GM23338 (cell line): ENCODE results near the gene DCP2. TPM values are rescaled to one million over a fixed set of nuclear protein-coding genes. Genes with fewer than 3 reads are reported as not detected.
"Not testable (repeated sequence)": the region's sequence is repeated elsewhere in the genome, so short reads cannot be mapped to it uniquely, and the experiment has no call there.

ENCODE experiments used
- ATAC-seq: fragments of 200-7000 bp; cut with Tn5 transposase; 3 replicates; pipeline ENCODE4 v1.9.1; 2020
- DNase-seq: peaks from one replicate; pipeline ENCODE4 v3.0.0-alpha.2; 2015; ENCODE audit warnings: low spot score
- H2AFZ ChIP-seq: fragments of 200-600 bp; sonication (generic); 2 replicates; pipeline ENCODE4 v1.8.0; 2016; ENCODE audit warnings: antibody characterized with exemption, mild to moderate bottlenecking, moderate library complexity
- H3F3A ChIP-seq: fragments of 200-600 bp; sonication (generic); replicated peaks from 2 replicates; pipeline ENCODE4 v1.8.0; 2017; ENCODE audit warnings: antibody characterized with exemption, mixed run types, low read depth
- H3K27ac ChIP-seq: fragments of 200-600 bp; sonication (generic); 2 replicates; pipeline ENCODE4 v1.6.1; 2016; ENCODE audit warnings: low read depth
- H3K27me3 ChIP-seq: fragments of 200-600 bp; sonication (generic); 2 replicates; pipeline ENCODE4 v1.8.0; 2016; ENCODE audit warnings: mild to moderate bottlenecking, mixed run types, moderate library complexity; ENCODE audit not compliant: insufficient read depth
- H3K36me3 ChIP-seq: fragments of 200-600 bp; sonication (generic); 2 replicates; pipeline ENCODE4 v1.8.0; 2016; ENCODE audit warnings: mild to moderate bottlenecking; ENCODE audit not compliant: insufficient read depth
- H3K4me1 ChIP-seq: fragments of 200-600 bp; sonication (generic); 2 replicates; pipeline ENCODE4 v1.8.0; 2016; ENCODE audit warnings: mild to moderate bottlenecking, moderate library complexity; ENCODE audit not compliant: insufficient read depth
- H3K4me2 ChIP-seq: fragments of 200-600 bp; sonication (generic); 2 replicates; pipeline ENCODE4 v1.7.1; 2017; ENCODE audit warnings: mixed run types
- H3K4me3 ChIP-seq: fragments of 200-600 bp; sonication (generic); 2 replicates; pipeline ENCODE4 v1.6.1; 2016; ENCODE audit warnings: mixed run types
- H3K79me2 ChIP-seq: fragments of 200-600 bp; sonication (generic); replicated peaks from 2 replicates; pipeline ENCODE4 v1.8.0; 2017; ENCODE audit warnings: mild to moderate bottlenecking; ENCODE audit not compliant: insufficient read depth
- H3K9me2 ChIP-seq: fragments of 200-600 bp; sonication (generic); 2 replicates; pipeline ENCODE4 v1.8.0; 2017; ENCODE audit not compliant: insufficient read depth
- H4K20me1 ChIP-seq: fragments of 200-600 bp; sonication (generic); replicated peaks from 2 replicates; pipeline ENCODE4 v1.8.0; 2017; ENCODE audit warnings: mild to moderate bottlenecking; ENCODE audit not compliant: insufficient read depth
- H3K27ac Mint-ChIP-seq: 2 replicates; pipeline ENCODE4 v1.8.0; 2020; ENCODE audit warnings: inconsistent platforms, mild to moderate bottlenecking, moderate library complexity, mixed read lengths
- H3K27me3 Mint-ChIP-seq: 3 replicates; pipeline ENCODE4 v1.8.0; 2022; ENCODE audit warnings: low read depth, mild to moderate bottlenecking, moderate library complexity, mixed read lengths, inconsistent platforms; ENCODE audit not compliant: insufficient read depth, poor library complexity
- H3K36me3 Mint-ChIP-seq: 3 replicates; pipeline ENCODE4 v1.8.0; 2021; ENCODE audit warnings: low read depth, mild to moderate bottlenecking, inconsistent platforms, moderate library complexity, mixed read lengths
- H3K4me1 Mint-ChIP-seq: 3 replicates; pipeline ENCODE4 v1.8.0; 2020; ENCODE audit warnings: mild to moderate bottlenecking, inconsistent platforms, mixed read lengths
- H3K4me3 Mint-ChIP-seq: 3 replicates; pipeline ENCODE4 v1.8.0; 2021; ENCODE audit warnings: moderate library complexity, mild to moderate bottlenecking, inconsistent platforms, mixed read lengths
- H3K9me3 Mint-ChIP-seq: 3 replicates; pipeline ENCODE4 v1.8.0; 2020; ENCODE audit warnings: moderate library complexity, mild to moderate bottlenecking, inconsistent platforms, mixed read lengths
- CTCF ChIP-seq, 2 experiments: fragments of 200-600 bp in 1 of 2; sonication (generic) in 1 of 2; conservative IDR thresholded peaks; 2 replicates each; pipeline versions ENCODE4 v1.5.1 to v1.6.1; 2016 to 2017; ENCODE audit warnings: antibody characterized with exemption in 2 of 2, low read depth in 2 of 2, mild to moderate bottlenecking in 2 of 2, moderate library complexity in 1 of 2
- EZH2 ChIP-seq: fragments of 200-600 bp; sonication (generic); IDR thresholded peaks from one replicate; pipeline ENCODE4 v1.8.0; 2017; ENCODE audit warnings: antibody characterized with exemption, mild to moderate bottlenecking, low read depth; ENCODE audit not compliant: unreplicated experiment
- EZH2phosphoT487 ChIP-seq: fragments of 200-600 bp; sonication (generic); IDR thresholded peaks from one replicate; pipeline ENCODE4 v1.8.1; 2018; ENCODE audit warnings: antibody characterized with exemption; ENCODE audit not compliant: unreplicated experiment
- JUNB ChIP-seq: IDR thresholded peaks from one replicate; pipeline ENCODE4 v1.6.1; 2016; ENCODE audit warnings: antibody characterized with exemption; ENCODE audit not compliant: unreplicated experiment
- NANOG ChIP-seq: IDR thresholded peaks from 2 replicates; pipeline ENCODE4 v1.6.1; 2016; ENCODE audit warnings: antibody characterized with exemption, borderline replicate concordance
- POLR2AphosphoS5 ChIP-seq: IDR thresholded peaks from 2 replicates; pipeline ENCODE4 v1.6.1; 2016; ENCODE audit warnings: antibody characterized with exemption, low read depth
- REST ChIP-seq: IDR thresholded peaks from one replicate; pipeline ENCODE4 v1.6.1; 2018; ENCODE audit warnings: antibody characterized with exemption; ENCODE audit not compliant: unreplicated experiment
- STAT1 ChIP-seq: IDR thresholded peaks from one replicate; pipeline ENCODE4 v1.6.1; 2016; ENCODE audit warnings: antibody characterized with exemption; ENCODE audit not compliant: unreplicated experiment
- ZNF114 ChIP-seq: fragments of 250-450 bp; sonication (Bioruptor Pico); IDR thresholded peaks from 2 replicates; pipeline ENCODE4 v1.5.0; 2020; ENCODE audit warnings: mild to moderate bottlenecking, moderate library complexity
- ZNF331 ChIP-seq: fragments of 250-450 bp; sonication (Bioruptor Pico); IDR thresholded peaks from 2 replicates; pipeline ENCODE4 v1.5.0; 2020; ENCODE audit warnings: low read depth, mild to moderate bottlenecking, moderate library complexity
- ZNF462 ChIP-seq: fragments of 250-450 bp; sonication (Bioruptor Pico); IDR thresholded peaks from 2 replicates; pipeline ENCODE4 v1.5.0; 2020; ENCODE audit warnings: mild to moderate bottlenecking, moderate library complexity
- polyA plus RNA-seq: library from polyadenylated mRNA; unstranded; fragments of >200 nt; fragmentation: Nextera tagmentation; extraction: Ambion mirVana; gene quantifications from 2 replicates; pipeline ENCODE4 v1.2.1, GENCODE V29; 2016
- total RNA-seq: library from RNA; depleted of rRNA; stranded (reverse); fragments of >200 nt; shearing (Covaris generic); gene quantifications from 2 replicates; pipeline ENCODE4 v1.2.3, GENCODE V29; 2014

DCP2 gene
- total and polyA plus RNA-seq, 2 experiments from 2014 or later: 96.6 to 165 TPM

DNA sequence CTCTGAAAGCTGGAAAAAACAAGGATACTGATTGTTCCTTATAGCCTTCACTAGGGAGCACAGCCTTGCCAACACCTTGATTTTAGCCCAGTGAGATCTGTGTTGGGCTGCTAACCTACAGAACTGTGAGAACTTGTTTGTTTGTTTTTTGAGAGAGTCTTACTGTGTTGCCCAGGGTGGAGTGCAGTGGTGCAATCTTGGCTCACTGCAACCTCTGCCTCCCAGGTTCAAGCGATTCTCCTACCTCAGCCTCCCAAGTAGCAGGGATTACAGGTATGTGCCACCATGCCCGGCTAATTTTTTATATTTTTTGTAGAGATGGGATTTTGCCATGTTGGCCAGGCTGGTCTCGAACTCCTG is 13.2 kb upstream of the DCP2 start:
- not testable (repeated sequence) for H3F3A ChIP-seq, H3K79me2 ChIP-seq, H4K20me1 ChIP-seq, H3K36me3 ChIP-seq, H3K4me2 ChIP-seq, ATAC-seq, H3K36me3 Mint-ChIP-seq, H3K4me3 Mint-ChIP-seq, H3K4me1 ChIP-seq, DNase-seq, H3K9me2 ChIP-seq, H3K27me3 ChIP-seq, H3K27ac Mint-ChIP-seq, H3K27me3 Mint-ChIP-seq, H3K4me3 ChIP-seq, H3K9me3 Mint-ChIP-seq, H3K27ac ChIP-seq
- H2AFZ ChIP-seq: 0 out of 2 replicates have a peak overlapping the region, but pooled peaks have one; percentile 64
- H3K4me1 Mint-ChIP-seq: peaks cover 19% of the 10 kb centered on the region

DNA sequence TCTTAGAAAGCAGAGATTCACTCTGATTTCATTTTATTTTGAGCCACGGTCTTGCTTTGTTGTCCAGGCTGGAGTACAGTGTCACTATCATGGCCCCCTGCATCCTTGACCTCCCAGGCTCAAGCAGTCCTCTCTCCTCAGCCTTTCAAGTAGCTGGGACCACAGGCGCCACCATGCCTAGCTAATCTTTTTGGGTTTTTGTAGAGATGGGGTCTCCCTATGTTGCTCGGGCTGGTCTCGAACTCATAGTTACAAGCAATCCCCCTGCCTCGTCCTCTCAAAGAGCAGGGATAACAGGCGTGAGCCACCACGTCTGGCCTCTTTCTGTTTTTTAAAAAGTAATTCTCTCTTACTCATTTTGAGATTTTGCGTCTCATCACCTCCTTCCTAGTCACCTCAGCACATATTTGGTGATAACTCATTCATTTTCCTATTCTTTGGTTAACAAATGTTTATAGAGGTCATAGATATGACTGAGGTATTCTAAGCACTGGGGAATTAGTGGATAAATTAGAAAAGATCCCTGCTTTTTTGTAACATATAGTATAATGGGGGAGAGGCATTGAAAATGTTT is 10.8 kb upstream of the DCP2 start:
- ATAC-seq (no peak), DNase-seq (no peak)
- H3K4me1 ChIP-seq: peaks cover 12% of the 10 kb centered on the region
- no peak overlapping the region for H3K4me3 ChIP-seq
- no peaks in the 10 kb centered on the region for H3K27me3 ChIP-seq
- no peak overlapping the region for H3K4me3 Mint-ChIP-seq
- H3K36me3 Mint-ChIP-seq: no peaks in the 10 kb centered on the region
- no peaks in the 10 kb centered on the region for H3K9me2 ChIP-seq
- H3K79me2 ChIP-seq: no peaks in the 10 kb centered on the region
- no peaks in the 10 kb centered on the region for H4K20me1 ChIP-seq
- H3K27me3 Mint-ChIP-seq: no peaks in the 10 kb centered on the region
- no peaks in the 10 kb centered on the region for H3K36me3 ChIP-seq
- no peak overlapping the region for H2AFZ ChIP-seq
- H3K4me1 Mint-ChIP-seq: peaks cover 21% of the 10 kb centered on the region
- no peaks in the 10 kb centered on the region for H3K9me3 Mint-ChIP-seq
- H3K27ac Mint-ChIP-seq: no peak overlapping the region
- H3K4me2 ChIP-seq: no peak overlapping the region
- no peaks in the 10 kb centered on the region for H3F3A ChIP-seq
- no peak overlapping the region for H3K27ac ChIP-seq
- no peak for TF ChIP-seq REST
- TF ChIP-seq STAT1: no peak
- no peak for TF ChIP-seq EZH2phosphoT487
- TF ChIP-seq ZNF462 (CRISPR knock-in tag): no peak
- no peak for TF ChIP-seq ZNF114 (CRISPR knock-in tag)
- TF ChIP-seq NANOG: no peak
- no peak for TF ChIP-seq JUNB
- TF ChIP-seq EZH2: no peak
- no peak for TF ChIP-seq ZNF331 (CRISPR knock-in tag)
- no peak for TF ChIP-seq POLR2AphosphoS5
- no peak for TF ChIP-seq CTCF (conservative IDR thresholded peaks at IDR 0.05; ENCODE audit: low read depth in 2 of 2)
